HCT116 (cell line): ENCODE data around the gene PRIMPOL. TPM values are rescaled to one million over a fixed set of nuclear protein-coding genes. Genes with fewer than 3 reads are reported as not detected.

Experiments
- ATAC-seq: fragments of 200-7000 bp; cut with Tn5 transposase; 2 replicates; pipeline ENCODE4 v1.9.1; 2020; ENCODE audit warnings: mild to moderate bottlenecking, moderate library complexity
- BruUV-seq: library from RNA; stranded (reverse); fragments of 400-500 nt; replicated peaks from 2 replicates; lab custom pipeline; 2021; lab: Mats Ljungman, UMichigan
- CTCF ChIA-PET: fragments of 300-600 bp; sonication (Branson Sonifier 250); formaldehyde crosslinking; loops from one replicate; lab custom pipeline; 2021; ENCODE audit warnings: antibody characterized with exemption; lab: Charles Lee
- POLR2A ChIA-PET: fragments of 300-600, 350-600 bp; sonication (Branson Sonifier 250); formaldehyde crosslinking; loops from one replicate; lab custom pipeline; 2021; ENCODE audit warnings: antibody characterized with exemption; lab: Charles Lee
- RAD21 ChIA-PET, 2 experiments: fragments of 300-600 bp; sonication (Branson Sonifier 250); formaldehyde crosslinking; loops; one replicate each; lab custom pipeline; 2023; ENCODE audit warnings: low total read pairs in 2 of 2; ENCODE audit not compliant: uncharacterized antibody in 2 of 2, unreplicated experiment in 2 of 2, low non-redundant PET in 1 of 2; lab: Charles Lee
- DNase-seq: peaks from one replicate; pipeline ENCODE4 v3.0.0-alpha.2; 2010; ENCODE audit warnings: low read depth, low spot score
- H2AFZ ChIP-seq: fragments of 200-600 bp; shearing (Covaris generic), sonication (generic); 2 replicates; pipeline ENCODE4 v1.6.1; 2017; ENCODE audit warnings: low read depth, mixed run types, mixed read lengths, antibody characterized with exemption, low read length; ENCODE audit not compliant: poor library complexity, severe bottlenecking
- H3K27ac ChIP-seq: 2 replicates; pipeline ENCODE4 v1.5.1; 2012; ENCODE audit warnings: low read depth, low read length
- H3K27me3 ChIP-seq: fragments of 200-600 bp; sonication (generic); 2 replicates; pipeline ENCODE4 v1.6.1; 2016; ENCODE audit warnings: mixed run types, low read length, mixed read lengths; ENCODE audit not compliant: insufficient read depth
- H3K36me3 ChIP-seq, 2 experiments: fragments of 200-500 bp in 1 of 2; fragments of 200-600 bp in 1 of 2; sonication (Bioruptor generic) in 1 of 2; sonication (generic) in 1 of 2; 2 replicates each; pipeline versions ENCODE4 v1.5.1 to v1.6.1; 2014 to 2016; ENCODE audit warnings: low read length in 2 of 2, inconsistent platforms in 1 of 2, mixed read lengths in 1 of 2, mixed run types in 1 of 2; ENCODE audit not compliant: insufficient read depth in 2 of 2, control insufficient read depth in 1 of 2
- H3K4me1 ChIP-seq, 2 experiments: fragments of 200-600 bp in 1 of 2; sonication (generic) in 1 of 2; 2 replicates each; pipeline versions ENCODE4 v1.5.1 to v1.6.1; 2012 to 2017; ENCODE audit warnings: low read length in 2 of 2, inconsistent platforms in 1 of 2, mild to moderate bottlenecking in 1 of 2, mixed read lengths in 1 of 2, mixed run types in 1 of 2, moderate library complexity in 1 of 2; ENCODE audit not compliant: insufficient read depth in 2 of 2, control insufficient read depth in 1 of 2
- H3K4me2 ChIP-seq: fragments of 200-600 bp; sonication (generic); 2 replicates; pipeline ENCODE4 v1.6.1; 2017; ENCODE audit warnings: mixed run types, low read length, mixed read lengths
- H3K4me3 ChIP-seq, 2 experiments: fragments of 200-600 bp in 1 of 2; sonication (generic) in 1 of 2; replicated peaks in 1 of 2; 2 replicates each; pipeline ENCODE4 v1.5.1; 2011 to 2016; ENCODE audit warnings: low read length in 2 of 2, control low read depth in 1 of 2, low read depth in 1 of 2, mild to moderate bottlenecking in 1 of 2, mixed read lengths in 1 of 2, mixed run types in 1 of 2
- H3K79me2 ChIP-seq: fragments of 200-600 bp; sonication (generic); 2 replicates; pipeline ENCODE4 v1.6.1; 2017; ENCODE audit warnings: mild to moderate bottlenecking, mixed run types, low read length, moderate library complexity, mixed read lengths; ENCODE audit not compliant: insufficient read depth
- H3K9ac ChIP-seq: fragments of 200-600 bp; sonication (generic); 2 replicates; pipeline ENCODE4 v1.6.1; 2016; ENCODE audit warnings: low read length, mixed read lengths
- H3K9me2 ChIP-seq: fragments of 200-600 bp; sonication (generic), shearing (Covaris generic); 2 replicates; pipeline ENCODE4 v1.6.1; 2017; ENCODE audit warnings: mixed run types, mild to moderate bottlenecking, moderate library complexity; ENCODE audit not compliant: insufficient read depth
- H3K9me3 ChIP-seq, 2 experiments: fragments of 200-500 bp in 1 of 2; fragments of 200-600 bp in 1 of 2; sonication (Bioruptor generic) in 1 of 2; sonication (generic) in 1 of 2; 2 replicates each; pipeline ENCODE4 v1.6.1; 2014 to 2017; ENCODE audit warnings: low read length in 2 of 2, mixed read lengths in 2 of 2, inconsistent platforms in 1 of 2, low read depth in 1 of 2, mild to moderate bottlenecking in 1 of 2, mixed run types in 1 of 2, moderate library complexity in 1 of 2; ENCODE audit not compliant: control insufficient read depth in 1 of 2, insufficient read depth in 1 of 2
- H4K20me1 ChIP-seq: fragments of 200-600 bp; sonication (generic), shearing (Covaris generic); 2 replicates; pipeline ENCODE4 v1.6.1; 2017; ENCODE audit warnings: mixed run types, mild to moderate bottlenecking, moderate library complexity; ENCODE audit not compliant: insufficient read depth
- POLR2A ChIP-seq: IDR thresholded peaks from 2 replicates; pipeline ENCODE4 v1.7.0; 2011; ENCODE audit warnings: borderline replicate concordance; ENCODE audit not compliant: insufficient read depth, insufficient read length; ENCODE audit errors: extremely low read depth
- REST ChIP-seq: IDR thresholded peaks from 2 replicates; pipeline ENCODE4 v1.6.1; 2012; ENCODE audit warnings: low read depth
- SIN3A ChIP-seq: IDR thresholded peaks from 2 replicates; pipeline ENCODE4 v1.6.1; 2012; ENCODE audit warnings: low read depth
- intact Hi-C: fragments of 100-400 bp; cut with micrococcal nuclease; formaldehyde crosslinking; loops from 2 replicates; pipeline ENCODE4 v1.10.0; 2022
- total RNA-seq: library from RNA; stranded (reverse); gene quantifications from one replicate; pipeline ENCODE4 v1.2.1, GENCODE V29; 2021; ENCODE audit not compliant: unreplicated experiment

PRIMPOL gene
- total RNA-seq, 1 experiment from 2014 or later = 11.3 TPM

- intact Hi-C loops = loop anchor here (2.0 kb wide), 1 partner anchor 381 kb away; no protein-coding TSS in a partner anchor
- Histone ChIP-seq H3K9me2 (no peaks in the 10 kb centered on the region), H3K27me3 (no peaks in the 10 kb centered on the region), H3K27ac (peak overlapping the region; percentile 69), H3K9ac (peak overlapping the region; percentile 80), H4K20me1 (no peaks in the 10 kb centered on the region), H3K4me3 (peak overlapping the region; percentile 71 to 78)
- CTCF ChIA-PET = interaction anchor here (0.7 kb wide), 1 partner anchor 36 kb away, joined by 3 read pairs; no protein-coding TSS in a partner anchor
- TSS peak; percentile 91 for BruUV-seq
- no peak for DNase-seq
- RAD21 ChIA-PET = interaction anchor here in 1 of 2 experiments (0.7 kb wide), 1 partner anchor 63 kb away, joined by 3 read pairs; no protein-coding TSS in a partner anchor
- TF ChIP-seq POLR2A = peak; percentile 22
- TF ChIP-seq REST = no peak
- 0 out of 2 replicates have a peak, but pooled peaks have one; percentile 1 for TF ChIP-seq SIN3A
- TF ChIP-seq, all 23 proteins: peak for 2
- peak; percentile 24 for ATAC-seq
- peaks cover 27% of the 10 kb centered on the region for H3K79me2 ChIP-seq
- peaks cover 3 to 14% of the 10 kb centered on the region in 2 experiments; a peak in 2 of 4 replicates for H3K4me1 ChIP-seq
- peak overlapping the region; percentile 81 for H3K4me2 ChIP-seq
- no peaks in the 10 kb centered on the region for H3K36me3 ChIP-seq
- POLR2A ChIA-PET = interaction anchor here (0.7 to 1.0 kb wide), 5 partner anchors 10 to 390 kb away, joined by 3 to 6 read pairs (median 4); no protein-coding TSS in a partner anchor
- no peaks in the 10 kb centered on the region for H3K9me3 ChIP-seq
- H2AFZ ChIP-seq = no peak overlapping the region
Measured at GRCh38 chr4:184649971-184650855, 675 bp downstream of the PRIMPOL start.
